ENCODE measurements around the gene WHAMM.
"Not testable (repeated sequence)": the region's sequence is repeated elsewhere in the genome, so short reads cannot be mapped to it uniquely, and the experiment has no call there.

Gene WHAMM

GRCh38 chr15:82865581-82865980 is 56.2 kb downstream of the WHAMM start:
- not testable (repeated sequence) for DNase-seq (ENCODE audit: extremely low read depth in 1 of 2, low read depth in 1 of 2)

- DNase-seq (ENCODE audit: extremely low read depth in 1 of 2, low read depth in 1 of 2): not testable (repeated sequence)
These were observed 56.6 kb downstream of the WHAMM start for GRCh38 chr15:82865981-82866380.

- no peak for DNase-seq (ENCODE audit: extremely low read depth in 1 of 2, low read depth in 1 of 2)
These were observed 61.4 kb downstream of the WHAMM start for GRCh38 chr15:82870727-82871320.

- no peak for DNase-seq (ENCODE audit: extremely low read depth in 1 of 2, low read depth in 1 of 2)
These were observed 61.9 kb downstream of the WHAMM start for GRCh38 chr15:82871358-82871757.

- no peak for DNase-seq (ENCODE audit: extremely low read depth in 1 of 2, low read depth in 1 of 2)
These were observed 62.5 kb downstream of the WHAMM start for GRCh38 chr15:82871832-82872484.

GRCh38 chr15:82873000-82873680 is 63.7 kb downstream of the WHAMM start:
- DNase-seq (ENCODE audit: extremely low read depth in 1 of 2, low read depth in 1 of 2): no peak

GRCh38 chr15:82874267-82874666 is 64.8 kb downstream of the WHAMM start:
- no peak for DNase-seq (ENCODE audit: extremely low read depth in 1 of 2, low read depth in 1 of 2)

GRCh38 chr15:82874961-82875360 is 65.5 kb downstream of the WHAMM start:
- DNase-seq (ENCODE audit: extremely low read depth in 1 of 2, low read depth in 1 of 2): no peak

GRCh38 chr15:82875411-82876003 is 66.1 kb downstream of the WHAMM start:
- no peak for DNase-seq (ENCODE audit: extremely low read depth in 1 of 2, low read depth in 1 of 2)

- no peak for DNase-seq (ENCODE audit: extremely low read depth in 1 of 2, low read depth in 1 of 2)
These were observed 68.4 kb downstream of the WHAMM start for GRCh38 chr15:82877825-82878224.

GRCh38 chr15:82878325-82878724 is 68.9 kb downstream of the WHAMM start:
- DNase-seq (ENCODE audit: extremely low read depth in 1 of 2, low read depth in 1 of 2): no peak

- DNase-seq (ENCODE audit: extremely low read depth in 1 of 2, low read depth in 1 of 2): no peak
These were observed 71.3 kb downstream of the WHAMM start for GRCh38 chr15:82880704-82881103.

- no peak for DNase-seq (ENCODE audit: extremely low read depth in 1 of 2, low read depth in 1 of 2)
These were observed 72.3 kb downstream of the WHAMM start for GRCh38 chr15:82881747-82882146.

GRCh38 chr15:82882273-82882928 is 73.0 kb downstream of the WHAMM start:
- DNase-seq (ENCODE audit: extremely low read depth in 1 of 2, low read depth in 1 of 2): no peak
